Occipital lobe (tissue), 2 donors: ENCODE measurements around the gene PCIF1. TPM values are rescaled to one million over a fixed set of nuclear protein-coding genes. Genes with fewer than 3 reads are reported as not detected.
"Not testable (repeated sequence)": the region's sequence is repeated elsewhere in the genome, so short reads cannot be mapped to it uniquely, and the experiment has no call there.

ENCODE experiments used
- DNase-seq: peaks from one replicate; lab custom pipeline; 2025; lab: John Stamatoyannopoulos, UW
- total RNA-seq: library from RNA; depleted of rRNA; stranded (reverse); fragments of >200 nt; gene quantifications from one replicate; pipeline ENCODE4 v1.2.3, GENCODE V29; 2014

Gene PCIF1
- total RNA-seq, 1 donor from 2014 or later = 14.5 TPM

GRCh38 chr20:45921337-45922189, 12.9 kb upstream of the PCIF1 start:
- DNase-seq = no peak

DNA sequence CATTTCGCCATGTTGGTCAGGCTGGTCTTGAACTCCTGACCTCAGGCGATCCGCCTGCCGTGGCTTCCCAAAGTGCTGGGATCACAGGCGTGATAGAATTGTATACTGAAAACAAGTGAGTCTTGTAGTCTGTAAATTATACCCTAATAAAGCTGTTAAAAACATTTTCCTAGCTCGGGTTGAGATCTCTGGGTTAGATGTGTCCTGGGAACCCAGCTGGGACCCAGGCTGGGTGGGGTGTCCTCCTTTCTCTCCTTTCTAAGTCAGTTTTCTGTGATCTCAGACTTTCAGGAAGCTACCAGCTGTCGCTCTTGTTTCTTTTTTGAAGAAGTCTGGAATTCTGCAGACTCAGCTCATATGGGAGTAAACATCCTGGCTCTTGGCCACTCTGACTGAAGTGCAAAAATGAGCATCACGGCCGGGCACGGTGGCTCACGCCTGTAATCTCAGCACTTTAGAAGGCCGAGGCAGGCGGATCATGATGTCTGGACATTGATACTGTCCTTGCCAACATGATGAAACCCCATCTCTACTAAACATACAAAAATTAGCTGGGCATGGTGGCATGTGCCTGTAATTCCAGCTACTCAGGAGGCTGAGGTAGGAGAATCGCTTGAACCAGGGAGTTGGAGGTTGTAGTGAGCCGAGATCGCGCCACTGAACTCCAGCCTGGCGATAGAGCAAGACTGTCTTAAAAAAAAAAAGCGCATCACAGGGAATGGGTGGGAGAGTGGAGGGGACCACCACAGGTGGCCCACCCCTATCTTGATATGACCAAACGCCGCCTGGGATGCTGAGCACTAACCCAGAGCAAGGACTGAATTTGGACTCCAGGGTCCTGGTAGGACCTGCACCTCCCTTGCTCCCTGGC, 9.9 kb upstream of the PCIF1 start:
- no peak for DNase-seq

GRCh38 chr20:45925821-45926506, 8.5 kb upstream of the PCIF1 start:
- DNase-seq = no peak

- no peak for DNase-seq
Observed at GRCh38 chr20:45926731-45927070, 7.8 kb upstream of the PCIF1 start.

- no peak for DNase-seq
Observed at GRCh38 chr20:45927071-45927878, 7.2 kb upstream of the PCIF1 start.

- DNase-seq = not testable (repeated sequence)
Observed at GRCh38 chr20:45931680-45932079, 2.8 kb upstream of the PCIF1 start.

DNA sequence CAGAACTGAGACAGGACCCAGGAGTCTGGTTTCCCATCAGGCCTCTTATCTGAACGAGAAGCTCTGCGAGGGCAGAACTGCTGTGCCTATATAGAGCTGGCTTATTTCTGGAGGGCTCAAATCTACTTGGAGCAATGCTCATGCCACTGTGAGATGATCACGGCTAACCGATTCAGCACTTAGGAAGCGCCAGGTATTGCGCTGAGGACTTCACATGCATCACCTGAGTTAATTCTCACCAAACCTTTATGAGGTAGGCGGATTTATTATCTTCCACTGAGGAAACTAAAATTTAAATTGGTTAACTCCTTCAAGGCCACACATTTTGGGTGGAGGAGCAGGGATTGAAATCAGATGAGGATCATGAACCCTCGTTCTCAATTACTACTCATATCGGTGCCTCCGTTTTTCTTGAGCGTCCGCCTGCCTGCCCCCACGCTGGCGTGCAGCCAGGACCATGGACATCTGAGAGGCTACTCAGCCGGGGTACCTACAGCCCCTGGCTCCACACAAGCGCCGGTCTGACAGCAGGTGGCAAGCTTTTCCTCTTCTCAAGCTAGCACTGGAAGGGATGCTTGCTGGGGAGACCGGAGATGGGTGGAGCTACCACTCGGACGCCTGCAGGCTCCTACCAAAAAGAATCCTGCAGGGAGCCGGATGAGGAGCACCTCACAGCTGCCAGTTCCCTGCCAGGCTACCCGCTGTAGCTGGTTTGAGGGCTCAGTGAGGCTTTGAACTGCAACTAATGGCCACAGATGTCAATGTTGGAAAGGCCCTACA, 1.0 kb upstream of the PCIF1 start:
- peak; percentile 70 for DNase-seq

GRCh38 chr20:45934046-45934585, 367 bp upstream of the PCIF1 start:
- DNase-seq = peak; percentile 75

DNA sequence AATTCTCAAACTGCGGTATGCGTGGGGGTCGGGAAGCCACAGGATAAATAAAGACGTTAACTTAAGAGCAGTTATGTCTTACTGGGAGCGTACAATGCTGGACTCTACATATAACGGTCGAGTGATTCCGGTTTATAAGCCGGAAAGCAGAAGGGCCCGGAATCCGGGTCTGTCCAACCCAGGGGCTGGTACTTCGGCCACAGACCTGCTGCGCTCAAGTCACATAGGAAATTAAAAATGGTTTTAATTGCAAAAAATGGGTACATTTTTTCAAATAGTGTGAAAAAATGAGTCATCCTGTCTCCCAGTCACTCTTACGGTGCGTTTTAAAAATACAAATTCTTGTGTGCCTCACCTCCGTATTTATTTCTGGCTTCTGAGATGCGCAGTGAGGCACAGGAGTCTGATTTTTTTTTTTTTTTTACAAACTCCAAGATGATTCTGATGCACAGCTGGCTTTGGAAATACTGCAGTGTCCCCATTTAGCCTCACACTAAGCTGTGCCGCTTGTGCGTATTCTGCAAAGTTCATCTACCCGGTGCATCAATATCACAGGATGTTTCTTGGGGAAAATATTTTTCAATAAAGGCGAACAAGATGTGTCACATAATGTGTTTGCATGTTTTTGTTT, 1.0 kb downstream of the PCIF1 start:
- DNase-seq = no peak

- DNase-seq = no peak
Observed at GRCh38 chr20:45937765-45938164, 3.3 kb downstream of the PCIF1 start.

DNA sequence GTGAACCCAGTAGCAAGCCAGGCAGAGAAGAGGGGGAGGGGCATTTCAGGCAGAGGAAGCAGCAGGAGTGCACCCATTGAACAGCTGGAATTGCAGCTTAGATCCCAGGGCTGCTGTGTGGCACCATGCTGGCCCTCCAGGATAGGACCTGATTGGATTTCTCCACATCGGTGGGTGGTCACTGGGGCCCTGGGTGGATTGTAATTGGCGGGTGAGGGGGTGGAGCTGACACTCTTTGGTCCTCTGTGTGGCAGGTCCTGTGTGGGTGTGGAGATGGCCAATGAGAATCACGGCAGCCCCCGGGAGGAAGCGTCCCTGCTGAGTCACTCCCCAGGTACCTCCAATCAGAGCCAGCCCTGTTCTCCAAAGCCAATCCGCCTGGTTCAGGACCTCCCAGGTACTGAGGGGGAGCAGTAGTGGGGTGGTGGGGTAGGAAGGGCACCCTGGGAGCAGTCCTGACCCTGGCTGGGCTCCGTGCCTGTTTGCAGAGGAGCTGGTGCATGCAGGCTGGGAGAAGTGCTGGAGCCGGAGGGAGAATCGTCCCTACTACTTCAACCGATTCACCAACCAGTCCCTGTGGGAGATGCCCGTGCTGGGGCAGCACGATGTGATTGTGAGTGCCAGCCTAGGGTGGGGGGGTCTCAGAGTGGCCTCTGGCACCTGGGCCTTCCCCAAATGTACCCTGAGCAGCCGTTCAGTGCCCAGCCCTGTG, 4.4 kb downstream of the PCIF1 start:
- no peak for DNase-seq

GRCh38 chr20:45940053-45940452, 5.6 kb downstream of the PCIF1 start:
- DNase-seq = no peak

GRCh38 chr20:45940469-45940868, 6.0 kb downstream of the PCIF1 start:
- no peak for DNase-seq

DNA sequence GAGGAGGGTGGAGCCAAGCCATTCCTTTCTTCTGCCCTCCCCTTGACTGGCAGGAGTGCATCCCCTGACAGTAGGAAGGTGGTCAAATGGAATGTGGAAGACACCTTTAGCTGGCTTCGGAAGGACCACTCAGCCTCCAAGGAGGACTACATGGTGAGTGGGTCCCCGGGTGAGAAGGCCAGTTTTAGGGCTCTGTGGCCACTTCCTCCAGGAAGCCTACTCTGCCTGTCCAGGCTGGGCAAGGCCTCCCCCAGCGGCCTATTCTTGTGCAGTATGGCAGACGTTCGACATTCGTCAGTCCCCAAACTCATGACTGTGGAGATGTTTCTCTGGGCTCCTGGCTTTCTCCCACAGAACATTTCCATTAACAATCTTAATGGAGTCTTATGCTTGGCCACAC, 9.1 kb downstream of the PCIF1 start:
- DNase-seq = no peak

GRCh38 chr20:45944151-45944964, 9.9 kb downstream of the PCIF1 start:
- no peak for DNase-seq

DNA sequence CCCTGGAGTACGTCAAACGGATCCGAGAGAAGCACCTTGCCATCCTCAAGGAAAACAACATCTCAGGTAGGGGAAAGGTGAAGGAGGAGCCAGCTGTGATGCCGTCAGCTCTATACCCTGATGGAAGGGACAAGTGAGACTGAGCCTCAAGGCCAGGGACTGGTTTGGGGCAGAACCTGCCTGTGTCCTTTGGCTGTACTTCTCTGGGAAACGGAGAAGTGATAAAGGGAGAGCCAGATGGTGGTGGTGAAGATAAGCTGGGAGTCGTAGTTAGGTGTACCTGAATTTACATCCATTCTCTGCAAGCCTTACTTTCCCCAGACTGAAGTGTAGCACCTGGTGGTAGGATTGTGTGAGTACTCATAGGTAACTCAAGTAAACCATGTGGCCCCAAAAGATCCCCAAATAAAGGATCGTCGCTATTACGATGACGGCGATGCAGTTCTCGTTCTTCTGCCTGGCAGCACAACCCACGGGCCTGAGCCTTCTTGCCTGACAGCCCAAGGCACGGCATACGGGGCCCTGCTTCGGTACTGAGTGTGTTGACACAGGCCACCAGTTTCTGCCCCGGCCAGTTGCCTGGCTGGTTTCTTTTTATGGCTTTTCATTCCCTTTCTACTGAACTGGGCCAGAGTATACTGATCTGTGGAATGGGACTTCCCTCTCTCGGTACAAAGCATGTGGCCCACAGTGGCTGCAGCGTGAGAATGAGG, 10.6 kb downstream of the PCIF1 start:
- DNase-seq = no peak

GRCh38 chr20:45945678-45946148, 11.2 kb downstream of the PCIF1 start:
- DNase-seq = no peak
